ENCODE results near the gene CDK19.

DNA sequence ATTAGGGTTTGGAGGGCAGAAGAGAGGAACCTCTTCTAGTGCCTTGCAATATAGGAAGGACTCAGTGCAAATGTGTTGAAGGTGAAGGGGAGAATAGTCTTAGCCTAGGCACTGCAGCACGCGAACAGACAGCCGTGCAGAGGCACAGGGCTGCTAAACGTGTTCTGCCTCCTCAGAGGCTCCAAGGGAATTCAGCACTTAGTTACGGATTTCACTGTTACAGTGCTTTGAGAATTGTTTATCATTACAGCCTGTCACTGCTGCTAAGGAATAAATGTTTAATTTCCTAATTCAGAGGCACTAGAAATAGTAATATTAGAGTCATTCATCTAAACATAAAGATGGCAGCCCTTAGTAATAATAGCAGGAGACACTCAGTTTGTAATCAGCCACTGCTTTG is 222.5 kb downstream of the CDK19 start:
- TF ChIP-seq, protein P1, sequence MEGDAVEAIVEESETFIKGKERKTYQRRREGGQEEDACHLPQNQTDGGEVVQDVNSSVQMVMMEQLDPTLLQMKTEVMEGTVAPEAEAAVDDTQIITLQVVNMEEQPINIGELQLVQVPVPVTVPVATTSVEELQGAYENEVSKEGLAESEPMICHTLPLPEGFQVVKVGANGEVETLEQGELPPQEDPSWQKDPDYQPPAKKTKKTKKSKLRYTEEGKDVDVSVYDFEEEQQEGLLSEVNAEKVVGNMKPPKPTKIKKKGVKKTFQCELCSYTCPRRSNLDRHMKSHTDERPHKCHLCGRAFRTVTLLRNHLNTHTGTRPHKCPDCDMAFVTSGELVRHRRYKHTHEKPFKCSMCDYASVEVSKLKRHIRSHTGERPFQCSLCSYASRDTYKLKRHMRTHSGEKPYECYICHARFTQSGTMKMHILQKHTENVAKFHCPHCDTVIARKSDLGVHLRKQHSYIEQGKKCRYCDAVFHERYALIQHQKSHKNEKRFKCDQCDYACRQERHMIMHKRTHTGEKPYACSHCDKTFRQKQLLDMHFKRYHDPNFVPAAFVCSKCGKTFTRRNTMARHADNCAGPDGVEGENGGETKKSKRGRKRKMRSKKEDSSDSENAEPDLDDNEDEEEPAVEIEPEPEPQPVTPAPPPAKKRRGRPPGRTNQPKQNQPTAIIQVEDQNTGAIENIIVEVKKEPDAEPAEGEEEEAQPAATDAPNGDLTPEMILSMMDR (IDR thresholded peaks at IDR 0.05), result no peak
- TF ChIP-seq POLR2A (IDR thresholded peaks at IDR 0.05), result no peak
